AG04450 (cell line): ENCODE measurements around the gene FUZ. TPM values are rescaled to one million over a fixed set of nuclear protein-coding genes. Genes with fewer than 3 reads are reported as not detected.

Source experiments
- CTCF ChIA-PET: fragments of 300-600, 350-600 bp; formaldehyde crosslinking; extraction: SDS; loops from one replicate; lab custom pipeline; 2022; ENCODE audit warnings: antibody characterized with exemption, inconsistent platforms; lab: Charles Lee
- POLR2A ChIA-PET: fragments of 350-600 bp; formaldehyde crosslinking; extraction: SDS; loops from one replicate; lab custom pipeline; 2021; ENCODE audit warnings: antibody characterized with exemption, inconsistent platforms; lab: Yijun Ruan, JAX
- DNase-seq: peaks from one replicate; pipeline ENCODE4 v3.0.0-alpha.2; 2011; ENCODE audit warnings: low read depth, low spot score
- H3K27ac ChIP-seq: one replicate; pipeline ENCODE4 v1.5.1; 2012; ENCODE audit warnings: low read depth, low read length, control low read depth
- H3K27me3 ChIP-seq: one replicate; pipeline ENCODE4 v1.6.0; 2012; ENCODE audit warnings: low read length; ENCODE audit not compliant: control insufficient read depth, insufficient read depth
- H3K4me3 ChIP-seq: 2 replicates; pipeline ENCODE4 v1.5.1; 2011; ENCODE audit warnings: mild to moderate bottlenecking, low read depth, low read length, control low read depth
- H3K9me3 ChIP-seq: 2 replicates; pipeline ENCODE4 v1.5.1; 2012; ENCODE audit warnings: low read length; ENCODE audit not compliant: control insufficient read depth, insufficient read depth
- polyA plus RNA-seq: library from polyadenylated mRNA; depleted of rRNA; stranded (reverse); fragments of >200 nt; gene quantifications from 2 replicates; pipeline ENCODE4 v1.2.3, GENCODE V29; 2011
- TF ChIP-seq, protein P1 (sequence below): IDR thresholded peaks from 2 replicates; pipeline ENCODE4 v1.5.1; 2011; ENCODE audit warnings: low read depth, low read length, control low read depth, inconsistent platforms

The FUZ gene
- polyA plus RNA-seq, 1 experiment = 9.0 TPM

DNA sequence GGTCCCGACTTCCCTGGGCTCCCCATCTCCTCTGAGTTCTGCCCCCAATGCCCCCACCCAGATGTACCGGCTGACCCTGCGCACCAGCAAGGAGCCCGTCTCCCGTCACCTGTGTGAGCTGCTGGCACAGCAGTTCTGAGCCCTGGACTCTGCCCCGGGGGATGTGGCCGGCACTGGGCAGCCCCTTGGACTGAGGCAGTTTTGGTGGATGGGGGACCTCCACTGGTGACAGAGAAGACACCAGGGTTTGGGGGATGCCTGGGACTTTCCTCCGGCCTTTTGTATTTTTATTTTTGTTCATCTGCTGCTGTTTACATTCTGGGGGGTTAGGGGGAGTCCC is 6.5 kb downstream of the FUZ start:
- no peaks in the 10 kb centered on the region for H3K27me3 ChIP-seq
- ChIA-PET CTCF (no interaction called here), POLR2A (no interaction called here)
- H3K27ac ChIP-seq = no peak overlapping the region
- TF ChIP-seq, protein P1, sequence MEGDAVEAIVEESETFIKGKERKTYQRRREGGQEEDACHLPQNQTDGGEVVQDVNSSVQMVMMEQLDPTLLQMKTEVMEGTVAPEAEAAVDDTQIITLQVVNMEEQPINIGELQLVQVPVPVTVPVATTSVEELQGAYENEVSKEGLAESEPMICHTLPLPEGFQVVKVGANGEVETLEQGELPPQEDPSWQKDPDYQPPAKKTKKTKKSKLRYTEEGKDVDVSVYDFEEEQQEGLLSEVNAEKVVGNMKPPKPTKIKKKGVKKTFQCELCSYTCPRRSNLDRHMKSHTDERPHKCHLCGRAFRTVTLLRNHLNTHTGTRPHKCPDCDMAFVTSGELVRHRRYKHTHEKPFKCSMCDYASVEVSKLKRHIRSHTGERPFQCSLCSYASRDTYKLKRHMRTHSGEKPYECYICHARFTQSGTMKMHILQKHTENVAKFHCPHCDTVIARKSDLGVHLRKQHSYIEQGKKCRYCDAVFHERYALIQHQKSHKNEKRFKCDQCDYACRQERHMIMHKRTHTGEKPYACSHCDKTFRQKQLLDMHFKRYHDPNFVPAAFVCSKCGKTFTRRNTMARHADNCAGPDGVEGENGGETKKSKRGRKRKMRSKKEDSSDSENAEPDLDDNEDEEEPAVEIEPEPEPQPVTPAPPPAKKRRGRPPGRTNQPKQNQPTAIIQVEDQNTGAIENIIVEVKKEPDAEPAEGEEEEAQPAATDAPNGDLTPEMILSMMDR = no peak
- no peaks in the 10 kb centered on the region; the same call in 1 of the 2 replicates for H3K9me3 ChIP-seq
- no peak overlapping the region for H3K4me3 ChIP-seq
- no peak for DNase-seq

GRCh38 chr19:49805822-49806619 is 7.1 kb downstream of the FUZ start:
- ChIA-PET CTCF (interaction anchor here (0.5 kb wide), 1 partner anchor 20 kb away, joined by 3 read pairs; no protein-coding TSS in a partner anchor), POLR2A (no interaction called here)
- TF ChIP-seq, protein P1 = no peak
- Histone ChIP-seq H3K27ac (no peak overlapping the region), H3K4me3 (no peak overlapping the region), H3K9me3 (no peaks in the 10 kb centered on the region; the same call in 1 of the 2 replicates), H3K27me3 (no peaks in the 10 kb centered on the region)
- no peak for DNase-seq

GRCh38 chr19:49803529-49803856 is 9.6 kb downstream of the FUZ start:
- Histone ChIP-seq H3K4me3 (no peak overlapping the region), H3K27me3 (no peaks in the 10 kb centered on the region), H3K27ac (no peak overlapping the region), H3K9me3 (peaks cover 3% of the 10 kb centered on the region; the same call in 1 of the 2 replicates)
- TF ChIP-seq, protein P1 = no peak
- ChIA-PET CTCF (interaction anchor here (1.0 kb wide), 1 partner anchor 9 kb away, joined by 3 read pairs; the partner anchor contains the start of gene FUZ), POLR2A (no interaction called here)
- no peak for DNase-seq

DNA sequence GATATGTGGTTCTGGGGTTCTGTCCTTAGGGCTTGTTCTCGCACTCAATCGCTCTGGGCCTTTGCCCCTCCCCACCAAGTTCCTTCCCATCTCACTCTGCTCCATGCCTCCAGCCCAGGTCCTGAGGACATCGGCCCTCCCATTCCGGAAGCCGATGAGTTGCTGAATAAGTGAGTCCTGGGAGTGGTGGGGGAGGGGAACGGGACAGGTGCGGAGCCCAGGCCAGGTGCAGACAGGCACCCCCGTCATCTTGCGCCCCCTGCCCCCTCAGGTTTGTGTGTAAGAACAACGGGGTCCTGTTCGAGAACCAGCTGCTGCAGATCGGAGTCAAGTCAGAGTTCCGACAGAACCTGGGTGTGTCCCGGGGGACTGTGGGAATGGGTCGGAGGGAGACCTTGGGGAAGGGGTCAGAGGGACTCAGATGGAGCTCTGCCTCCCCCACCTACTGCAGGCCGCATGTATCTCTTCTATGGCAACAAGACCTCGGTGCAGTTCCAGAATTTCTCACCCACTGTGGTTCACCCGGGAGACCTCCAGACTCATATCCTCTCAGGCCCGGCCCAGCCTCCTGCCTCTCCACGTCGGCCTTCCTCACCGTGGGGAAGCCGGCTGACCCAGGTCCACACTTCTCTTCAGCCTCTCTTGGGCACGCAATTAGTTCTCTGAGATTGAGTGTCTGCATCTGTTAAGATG is 10.1 kb downstream of the FUZ start:
- Histone ChIP-seq H3K27me3 (no peaks in the 10 kb centered on the region), H3K4me3 (no peak overlapping the region), H3K27ac (no peak overlapping the region), H3K9me3 (peaks cover 3% of the 10 kb centered on the region; the same call in 1 of the 2 replicates)
- no peak for DNase-seq
- ChIA-PET POLR2A (interaction anchor here (1.0 kb wide), 1 partner anchor 112 kb away, joined by 6 read pairs; the partner anchor contains the start of gene CPT1C), CTCF (no interaction called here)
- TF ChIP-seq, protein P1 = no peak
